Activated effector memory CD4-positive, alpha-beta T cell treated with Interleukin-2 at 50 U/mL for 16 hours (primary cell): ENCODE data around the gene ANKRD42.

Experiments
- DNase-seq: peaks from one replicate; pipeline ENCODE4 v3.0.0-alpha.2; 2020

ANKRD42 gene

DNA sequence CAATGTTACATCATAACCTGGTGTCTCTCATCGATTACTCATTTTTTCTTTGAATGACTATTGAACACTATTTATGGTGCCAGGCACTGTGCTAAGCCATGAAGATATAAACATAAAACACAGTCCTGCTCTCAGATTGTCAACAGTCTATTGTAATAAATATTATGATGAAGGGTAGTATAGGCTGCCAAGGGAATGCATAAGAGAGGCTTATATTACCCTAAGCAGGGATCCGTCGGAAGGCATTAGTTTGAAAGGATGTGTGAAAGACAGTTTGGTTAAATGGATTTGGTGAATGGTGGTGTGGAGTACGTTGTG is 99.9 kb downstream of the ANKRD42 start:
- DNase-seq: no peak

DNA sequence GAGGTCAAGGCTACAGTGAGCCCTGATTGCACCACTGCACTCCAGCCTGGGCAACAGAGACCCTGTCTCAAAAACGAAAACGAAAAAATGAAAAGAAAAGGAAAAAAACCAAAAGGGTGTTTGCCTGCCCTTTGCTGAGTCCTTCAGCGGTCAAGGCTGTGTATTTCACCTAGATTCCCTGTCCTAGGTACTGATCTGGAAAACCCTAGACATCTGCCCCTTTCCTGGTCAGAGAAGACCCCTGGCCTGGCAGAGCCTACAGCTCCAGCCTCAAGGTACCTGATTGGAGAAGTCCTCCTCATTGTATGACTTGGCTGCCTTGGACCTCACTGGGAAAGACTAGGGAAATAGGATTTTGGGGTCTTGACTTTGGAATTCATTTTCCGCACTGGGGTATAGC is 100.7 kb downstream of the ANKRD42 start:
- DNase-seq: no peak
